ENCODE data around the gene CADM3. TPM values are rescaled to one million over a fixed set of nuclear protein-coding genes. Genes with fewer than 3 reads are reported as not detected.

CADM3 gene
- total RNA-seq, 1 experiment from 2014 or later: not detected

GRCh38 chr1:159207774-159208173 is 36.4 kb downstream of the CADM3 start:
- no peaks in the 10 kb centered on the region for H3K9me3 ChIP-seq (replicated peaks)
- H3K27me3 ChIP-seq: no peaks in the 10 kb centered on the region
- no peaks in the 10 kb centered on the region for H3K4me1 ChIP-seq
- DNase-seq: no peak
- H3K27ac ChIP-seq: no peak overlapping the region
- no peaks in the 10 kb centered on the region for H3K36me3 ChIP-seq
- H3K4me3 ChIP-seq: no peak overlapping the region

DNA sequence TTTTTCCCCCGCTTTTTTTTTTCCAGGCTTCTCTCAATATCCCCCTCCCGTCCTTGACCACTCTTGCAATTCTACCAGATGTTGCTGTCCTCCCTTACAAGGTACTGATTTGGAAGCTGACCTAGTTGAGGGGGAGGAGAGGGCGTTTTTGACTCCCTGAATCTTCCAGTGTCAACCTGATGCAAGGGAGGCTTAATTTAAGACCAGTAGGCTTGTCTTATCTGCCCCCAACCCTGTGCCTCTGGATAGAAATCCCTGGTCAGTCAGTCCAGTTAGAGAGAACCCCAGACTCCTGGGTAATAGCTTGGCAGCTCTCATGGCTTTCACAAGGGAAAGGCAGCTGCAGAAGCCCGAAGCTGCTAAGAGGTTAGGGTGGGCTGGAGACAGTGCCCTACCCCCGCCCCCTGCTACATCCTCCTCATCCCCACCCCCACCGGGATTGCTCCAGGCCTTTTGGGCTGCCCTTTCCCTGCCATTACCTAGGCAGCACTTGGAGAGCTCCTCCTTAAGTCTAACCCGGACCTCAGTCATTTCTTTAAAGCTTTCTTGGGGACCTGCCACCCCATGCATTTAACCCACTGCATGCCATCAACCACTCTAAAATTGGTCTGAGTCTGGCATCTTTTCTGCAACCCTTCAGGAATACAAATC is 36.9 kb downstream of the CADM3 start:
- Histone ChIP-seq H3K36me3 (no peaks in the 10 kb centered on the region), H3K27ac (no peak overlapping the region), H3K27me3 (no peaks in the 10 kb centered on the region), H3K9me3 (replicated peaks) (no peaks in the 10 kb centered on the region), H3K4me3 (no peak overlapping the region), H3K4me1 (no peaks in the 10 kb centered on the region)
- no peak for DNase-seq

- H3K27me3 ChIP-seq: no peaks in the 10 kb centered on the region
- no peaks in the 10 kb centered on the region for H3K36me3 ChIP-seq
- no peaks in the 10 kb centered on the region for H3K4me1 ChIP-seq
- H3K27ac ChIP-seq: no peak overlapping the region
- DNase-seq: no peak
- no peaks in the 10 kb centered on the region for H3K9me3 ChIP-seq (replicated peaks)
- no peak overlapping the region for H3K4me3 ChIP-seq
Observed at GRCh38 chr1:159209061-159209460, 37.6 kb downstream of the CADM3 start.

GRCh38 chr1:159211331-159212136 is 40.1 kb downstream of the CADM3 start:
- DNase-seq: peak in 1 of 2 experiments; percentile 61
- Histone ChIP-seq H3K27me3 (no peaks in the 10 kb centered on the region), H3K4me1 (no peaks in the 10 kb centered on the region), H3K4me3 (no peak overlapping the region), H3K9me3 (replicated peaks) (no peaks in the 10 kb centered on the region), H3K27ac (no peak overlapping the region), H3K36me3 (no peaks in the 10 kb centered on the region)

GRCh38 chr1:159212596-159212995 is 41.2 kb downstream of the CADM3 start:
- Histone ChIP-seq H3K4me1 (no peaks in the 10 kb centered on the region), H3K4me3 (no peak overlapping the region), H3K27me3 (no peaks in the 10 kb centered on the region), H3K36me3 (no peaks in the 10 kb centered on the region), H3K27ac (no peak overlapping the region), H3K9me3 (replicated peaks) (no peaks in the 10 kb centered on the region)
- DNase-seq: no peak

- H3K36me3 ChIP-seq: no peaks in the 10 kb centered on the region
- no peaks in the 10 kb centered on the region for H3K9me3 ChIP-seq (replicated peaks)
- H3K27ac ChIP-seq: no peak overlapping the region
- DNase-seq: peak in 1 of 2 experiments; percentile 60
- no peak overlapping the region for H3K4me3 ChIP-seq
- no peaks in the 10 kb centered on the region for H3K4me1 ChIP-seq
- no peaks in the 10 kb centered on the region for H3K27me3 ChIP-seq
Observed at GRCh38 chr1:159214149-159214760, 42.8 kb downstream of the CADM3 start.

DNA sequence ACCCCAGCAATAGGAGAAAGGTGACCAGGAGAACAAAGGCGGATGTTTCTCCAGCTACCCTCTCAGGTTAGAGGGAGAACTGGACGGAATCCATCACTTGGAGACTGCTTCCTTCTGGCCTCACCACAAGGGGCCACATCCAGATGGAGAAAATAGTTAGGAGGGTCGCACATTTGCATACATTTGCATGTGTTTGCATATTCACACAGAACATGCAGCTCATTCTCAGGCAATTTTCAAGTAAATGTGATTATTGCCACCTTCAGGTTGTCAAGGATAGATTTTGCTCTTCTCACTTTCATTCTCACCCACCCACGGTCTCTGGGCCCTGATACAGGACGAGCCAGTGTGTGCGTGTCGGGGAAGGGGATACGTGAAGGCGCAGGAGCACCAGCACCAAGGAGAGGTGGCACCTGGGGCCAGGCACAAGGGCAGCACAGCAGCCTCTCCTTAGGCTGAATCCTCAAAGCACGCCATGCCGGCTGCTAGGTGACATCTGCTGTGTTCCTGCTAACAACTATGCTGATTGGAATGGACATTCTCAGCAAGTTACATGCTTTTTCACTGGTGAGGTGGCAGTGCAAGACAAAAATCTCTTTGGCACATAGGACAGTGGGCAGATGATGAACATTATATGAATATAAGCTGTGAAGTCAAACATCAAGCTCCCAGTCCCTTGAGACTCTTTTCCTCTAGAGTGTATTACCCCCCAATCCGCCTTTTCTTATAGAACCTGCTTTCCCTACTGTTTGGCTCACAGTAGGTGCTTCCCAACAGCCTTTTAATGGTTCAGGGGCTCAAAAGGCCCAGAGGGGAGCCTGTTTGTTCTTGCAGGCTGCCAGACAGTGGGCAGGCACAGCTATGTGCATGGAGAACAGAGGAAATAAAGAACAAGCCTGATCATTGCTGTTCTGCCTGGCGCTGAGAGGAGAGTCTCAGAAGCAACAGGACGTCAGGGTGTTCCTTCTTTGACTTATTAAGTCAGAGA is 47.5 kb downstream of the CADM3 start:
- no peaks in the 10 kb centered on the region for H3K27me3 ChIP-seq
- H3K4me1 ChIP-seq: no peaks in the 10 kb centered on the region
- no peaks in the 10 kb centered on the region for H3K9me3 ChIP-seq (replicated peaks)
- DNase-seq: no peak
- no peaks in the 10 kb centered on the region for H3K36me3 ChIP-seq
- H3K27ac ChIP-seq: no peak overlapping the region
- no peak overlapping the region for H3K4me3 ChIP-seq

GRCh38 chr1:159222075-159222865 is 50.9 kb downstream of the CADM3 start:
- no peaks in the 10 kb centered on the region for H3K4me1 ChIP-seq
- DNase-seq: no peak

GRCh38 chr1:159223004-159223403 is 51.6 kb downstream of the CADM3 start:
- H3K4me1 ChIP-seq: no peaks in the 10 kb centered on the region
- no peaks in the 10 kb centered on the region for H3K36me3 ChIP-seq
- H3K27ac ChIP-seq: no peak overlapping the region
- DNase-seq: no peak
- no peaks in the 10 kb centered on the region for H3K27me3 ChIP-seq
- no peaks in the 10 kb centered on the region for H3K9me3 ChIP-seq (replicated peaks)
- no peak overlapping the region for H3K4me3 ChIP-seq

More at GRCh38 chr1:159222075-159222865, 50.9 kb downstream of the CADM3 start:
- Histone ChIP-seq H3K9me3 (replicated peaks) (no peaks in the 10 kb centered on the region), H3K4me3 (no peak overlapping the region), H3K27ac (no peak overlapping the region), H3K36me3 (no peaks in the 10 kb centered on the region), H3K27me3 (no peaks in the 10 kb centered on the region)

- no peaks in the 10 kb centered on the region for H3K9me3 ChIP-seq (replicated peaks)
- no peaks in the 10 kb centered on the region for H3K36me3 ChIP-seq
- DNase-seq: no peak
- no peak overlapping the region for H3K4me3 ChIP-seq
- no peaks in the 10 kb centered on the region; the same call in 1 of the 2 replicates for H3K4me1 ChIP-seq
- no peak overlapping the region for H3K27ac ChIP-seq
- no peaks in the 10 kb centered on the region for H3K27me3 ChIP-seq
Observed at GRCh38 chr1:159228554-159228953, 57.1 kb downstream of the CADM3 start.

DNA sequence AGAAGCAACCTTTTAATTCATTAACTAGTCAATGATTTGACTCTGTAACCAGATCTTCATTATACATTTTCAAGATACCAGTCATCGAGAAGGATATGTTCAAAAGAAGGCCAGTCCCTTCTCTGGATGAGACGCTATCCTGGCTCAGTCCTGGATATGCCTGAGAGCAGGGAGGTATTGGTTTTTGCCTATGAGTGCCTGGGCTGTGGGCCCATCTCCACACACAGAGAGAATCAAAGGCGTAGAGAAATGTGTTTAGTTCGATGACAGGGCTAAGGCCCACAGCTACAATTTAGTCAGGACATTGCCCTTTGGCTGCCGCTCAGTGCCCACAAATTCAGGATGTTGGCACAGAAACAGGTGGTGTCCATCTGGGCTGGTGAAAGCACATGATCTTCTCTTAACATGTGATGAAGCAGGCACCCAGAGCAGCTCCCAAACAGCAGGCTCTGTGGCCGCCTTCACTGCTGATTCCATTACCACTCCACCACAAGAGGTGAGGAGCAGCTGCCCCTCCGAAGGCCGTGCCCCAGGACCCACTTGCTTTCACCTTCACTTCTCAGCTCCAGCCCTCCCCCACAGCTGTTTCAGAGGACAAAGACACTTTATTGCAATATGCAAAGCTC is 58.0 kb downstream of the CADM3 start:
- Histone ChIP-seq H3K36me3 (no peaks in the 10 kb centered on the region), H3K4me1 (no peaks in the 10 kb centered on the region; the same call in 1 of the 2 replicates), H3K27ac (no peak overlapping the region), H3K4me3 (no peak overlapping the region), H3K9me3 (replicated peaks) (no peaks in the 10 kb centered on the region), H3K27me3 (no peaks in the 10 kb centered on the region)
- peak in 1 of 2 experiments; percentile 34 for DNase-seq

DNA sequence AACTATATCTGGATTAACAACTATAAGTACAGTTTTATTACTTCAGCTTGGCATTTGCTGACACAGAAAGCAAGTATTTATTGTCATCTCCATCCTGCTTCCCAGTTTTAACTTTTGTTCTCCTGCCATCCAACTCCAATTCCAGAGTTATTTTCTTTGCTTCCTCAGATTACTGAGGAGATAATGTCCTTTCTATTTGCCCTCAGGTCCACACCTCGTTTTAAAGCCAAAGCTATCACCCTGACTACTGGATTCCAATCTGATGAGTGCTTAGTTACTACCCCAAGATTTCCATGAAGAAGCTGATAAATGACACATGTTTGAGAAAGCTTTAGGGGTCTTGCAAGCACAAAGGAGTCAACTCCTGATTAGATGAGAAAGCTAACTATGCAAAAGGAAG is 58.5 kb downstream of the CADM3 start:
- Histone ChIP-seq H3K4me3 (no peak overlapping the region), H3K27me3 (no peaks in the 10 kb centered on the region), H3K36me3 (no peaks in the 10 kb centered on the region), H3K27ac (no peak overlapping the region), H3K4me1 (no peaks in the 10 kb centered on the region; the same call in 1 of the 2 replicates), H3K9me3 (replicated peaks) (no peaks in the 10 kb centered on the region)
- no peak for DNase-seq

GRCh38 chr1:159239551-159240220 is 68.3 kb downstream of the CADM3 start:
- Histone ChIP-seq H3K27me3 (no peaks in the 10 kb centered on the region), H3K4me3 (no peak overlapping the region), H3K9me3 (replicated peaks) (no peaks in the 10 kb centered on the region), H3K27ac (no peak overlapping the region), H3K36me3 (no peaks in the 10 kb centered on the region), H3K4me1 (no peaks in the 10 kb centered on the region)
- DNase-seq: no peak
